ENCODE results near the gene LRBA.

Gene LRBA

GRCh38 chr4:150230561-150230960 lies 784.5 kb downstream of the LRBA start:
- no peak for DNase-seq

GRCh38 chr4:150229520-150229919 lies 785.6 kb downstream of the LRBA start:
- DNase-seq, result no peak

DNA sequence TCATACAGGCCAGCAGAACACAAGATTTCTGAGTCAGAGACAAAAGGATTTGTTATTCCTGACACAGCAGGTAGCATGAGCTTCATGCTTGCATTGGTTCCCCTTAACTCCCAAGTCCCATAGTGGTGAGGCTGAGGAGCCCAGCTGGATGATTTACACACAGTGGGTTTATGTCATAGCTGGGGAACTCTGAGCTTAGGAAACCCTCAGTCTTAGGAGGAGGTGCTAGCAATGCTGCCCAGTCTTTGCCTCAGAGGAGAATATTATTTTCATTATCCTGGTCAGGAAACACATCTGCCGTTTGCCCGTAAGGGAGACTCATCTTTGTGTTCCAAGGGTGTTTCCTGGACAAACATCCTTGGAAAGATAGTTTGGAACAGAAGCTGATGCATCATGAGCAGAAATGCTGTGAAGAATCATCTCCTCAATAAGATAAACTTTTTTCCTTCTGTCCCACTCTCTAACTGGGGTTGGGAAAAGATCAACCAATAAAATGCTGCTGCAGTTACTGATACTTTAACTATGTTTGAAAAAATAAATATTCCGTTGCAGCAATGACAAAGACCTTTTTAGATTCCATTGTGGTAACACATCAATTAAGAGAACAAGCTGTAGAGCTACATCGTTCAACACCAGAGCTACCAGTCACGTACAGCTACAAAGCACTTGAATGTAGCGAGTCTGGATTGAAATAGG lies 790.0 kb downstream of the LRBA start:
- DNase-seq, result no peak

- DNase-seq, result no peak
These were observed 795.2 kb downstream of the LRBA start for GRCh38 chr4:150219841-150220240.

DNA sequence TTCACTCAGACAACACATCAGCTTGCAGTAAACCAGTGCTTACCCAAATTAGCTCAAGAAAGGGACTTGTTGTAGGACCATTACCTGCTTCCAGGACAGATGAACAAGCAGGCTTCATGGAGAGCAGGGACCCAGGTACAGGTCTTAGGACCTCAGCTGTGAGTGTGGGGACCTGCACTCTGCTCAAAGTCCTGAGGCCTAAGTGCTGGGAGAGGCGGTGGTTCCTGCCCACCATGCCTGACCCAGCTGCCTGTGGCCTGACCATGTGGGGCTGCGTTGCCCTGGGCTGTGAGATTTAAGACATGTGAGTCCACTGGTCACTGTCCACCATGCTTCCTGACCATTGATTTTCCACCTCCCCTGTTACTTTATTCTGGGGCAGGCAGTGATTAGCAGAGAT lies 796.6 kb downstream of the LRBA start:
- no peak for DNase-seq

DNA sequence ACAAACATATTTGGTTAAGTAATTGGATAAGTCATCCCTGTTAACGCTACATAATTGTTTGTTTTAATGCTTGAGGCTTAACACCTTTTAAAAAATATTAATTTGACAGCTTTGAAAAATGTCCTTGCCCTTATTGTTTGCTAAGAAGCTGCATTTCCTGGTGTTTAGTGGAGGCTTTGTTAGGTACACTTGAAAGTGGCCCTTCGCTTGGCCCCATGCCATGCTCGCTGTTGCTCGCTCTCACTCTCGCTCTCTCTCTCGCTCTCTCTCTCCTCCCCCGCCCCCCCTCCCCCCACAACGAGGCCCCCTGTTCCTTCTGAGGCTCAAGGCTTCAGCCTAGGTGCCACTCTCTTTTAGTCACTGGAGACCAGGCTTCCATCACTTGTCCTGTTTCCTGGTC lies 797.3 kb downstream of the LRBA start:
- DNase-seq, result no peak

GRCh38 chr4:150217192-150217591 lies 797.9 kb downstream of the LRBA start:
- peak in 1 of 2 experiments; percentile 11 for DNase-seq

DNA sequence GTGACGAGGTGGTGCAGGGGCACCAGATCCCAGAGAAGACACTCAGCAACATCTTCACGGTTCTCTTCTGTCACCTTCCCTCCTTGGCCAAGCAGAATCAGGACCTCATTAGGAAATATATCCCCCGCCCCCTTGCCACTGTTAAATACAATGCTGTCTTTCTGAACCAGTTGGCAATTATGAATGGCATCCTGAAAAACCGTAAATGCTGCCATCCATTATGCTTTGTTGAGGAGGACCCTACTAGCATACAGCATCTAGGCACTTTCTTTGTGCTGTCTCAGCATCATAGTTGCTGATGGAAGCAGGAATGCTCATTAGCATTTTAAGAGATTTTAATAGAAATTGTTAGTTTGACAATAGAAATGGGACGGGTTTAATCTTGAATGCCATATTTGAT lies 798.4 kb downstream of the LRBA start:
- no peak for DNase-seq

GRCh38 chr4:150215601-150216000 lies 799.5 kb downstream of the LRBA start:
- DNase-seq, result no peak

Measured in NCI-H524 (cell line).